ENCODE measurements around the gene ZEB1. TPM values are rescaled to one million over a fixed set of nuclear protein-coding genes. Genes with fewer than 3 reads are reported as not detected.
"Not testable (repeated sequence)": the region's sequence is repeated elsewhere in the genome, so short reads cannot be mapped to it uniquely, and the experiment has no call there.

The ZEB1 gene
- total RNA-seq, 2 experiments from 2014 or later, result 24.8 to 29.1 TPM

DNA sequence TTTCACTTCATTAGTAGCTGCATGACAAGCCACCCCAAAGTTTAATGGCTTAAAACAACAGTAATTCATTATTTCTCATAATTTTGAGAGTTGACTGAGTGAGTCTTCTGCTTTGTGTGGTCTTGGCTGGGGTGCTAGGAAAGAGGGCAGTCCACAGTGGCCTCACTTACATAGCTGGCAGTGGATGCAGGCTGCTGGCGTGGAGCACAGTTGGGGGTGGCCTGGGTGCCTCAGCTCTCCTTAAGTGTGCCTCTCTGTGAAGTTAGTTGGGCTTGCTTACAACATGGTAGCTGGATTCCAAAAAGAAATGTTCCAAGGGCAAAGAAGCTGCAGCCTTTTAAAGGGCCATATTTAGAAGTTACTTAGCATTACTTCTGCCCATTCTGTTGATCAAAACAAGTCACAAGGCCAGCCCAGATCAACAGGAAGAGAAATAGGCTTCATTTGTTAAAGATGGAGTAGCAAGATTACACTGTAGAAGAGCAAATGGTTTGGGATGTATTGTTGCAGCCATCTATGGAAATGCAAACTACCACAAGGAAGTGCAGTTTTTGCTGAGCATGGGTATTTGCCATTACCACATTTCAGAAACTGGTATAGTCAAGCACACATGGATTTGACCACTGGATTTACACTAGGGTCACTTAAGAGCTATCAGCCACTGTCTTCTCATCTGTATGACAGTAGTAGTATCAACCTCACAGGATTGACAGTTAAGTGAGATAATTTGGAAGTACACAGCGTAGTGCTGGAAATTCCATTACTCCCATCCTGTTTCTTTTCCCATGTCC is 33.6 kb downstream of the ZEB1 start:
- intact Hi-C loops (cut with micrococcal nuclease), result loop anchor here (1.0 to 10.0 kb wide), 7 partner anchors 9 to 568 kb away; partner anchors contain the start of gene ZEB1
- Mint-ChIP-seq H3K9me3 (no peaks in the 10 kb centered on the region), H3K27ac (no peak overlapping the region), H3K4me3 (no peak overlapping the region), H3K4me1 (ENCODE audit: low read depth) (peaks cover 61% of the 10 kb centered on the region), H3K27me3 (ENCODE audit: low read depth) (no peaks in the 10 kb centered on the region), H3K36me3 (ENCODE audit: low read depth) (no peaks in the 10 kb centered on the region)
- CTCF ChIA-PET, result interaction anchor here (0.5 to 1.9 kb wide), 6 partner anchors 8 to 138 kb away, joined by 3 to 6 read pairs (median 4); no protein-coding TSS in a partner anchor
- DNase-seq, result no peak

- H3K4me3 Mint-ChIP-seq, result no peak overlapping the region
- H3K9me3 Mint-ChIP-seq, result no peaks in the 10 kb centered on the region
- CTCF ChIA-PET, result interaction anchor here (1.5 to 1.9 kb wide), 4 partner anchors 9 to 137 kb away, joined by 4 to 6 read pairs (median 5); no protein-coding TSS in a partner anchor
- no peaks in the 10 kb centered on the region for H3K27me3 Mint-ChIP-seq (ENCODE audit: low read depth)
- no peak overlapping the region for H3K27ac Mint-ChIP-seq
- H3K4me1 Mint-ChIP-seq (ENCODE audit: low read depth), result peaks cover 60% of the 10 kb centered on the region
- H3K36me3 Mint-ChIP-seq (ENCODE audit: low read depth), result no peaks in the 10 kb centered on the region
- intact Hi-C loops (cut with micrococcal nuclease), result loop anchor here (1.0 to 10.0 kb wide), 7 partner anchors 10 to 569 kb away; partner anchors contain the start of gene ZEB1
- DNase-seq, result peak; percentile 40
These were observed 34.6 kb downstream of the ZEB1 start for GRCh38 chr10:31353574-31353973.

- no peaks in the 10 kb centered on the region for H3K9me3 Mint-ChIP-seq
- no peak for DNase-seq
- intact Hi-C loops (cut with micrococcal nuclease), result loop anchor here (10.0 kb wide), 1 partner anchor 574 kb away; no protein-coding TSS in a partner anchor
- no peaks in the 10 kb centered on the region for H3K27me3 Mint-ChIP-seq (ENCODE audit: low read depth)
- H3K4me3 Mint-ChIP-seq, result no peak overlapping the region
- peaks cover 32% of the 10 kb centered on the region for H3K4me1 Mint-ChIP-seq (ENCODE audit: low read depth)
- H3K27ac Mint-ChIP-seq, result no peak overlapping the region
- peaks cover 19% of the 10 kb centered on the region for H3K36me3 Mint-ChIP-seq (ENCODE audit: low read depth)
- CTCF ChIA-PET, result no interaction called here
These were observed 39.8 kb downstream of the ZEB1 start for GRCh38 chr10:31358688-31359330.

DNA sequence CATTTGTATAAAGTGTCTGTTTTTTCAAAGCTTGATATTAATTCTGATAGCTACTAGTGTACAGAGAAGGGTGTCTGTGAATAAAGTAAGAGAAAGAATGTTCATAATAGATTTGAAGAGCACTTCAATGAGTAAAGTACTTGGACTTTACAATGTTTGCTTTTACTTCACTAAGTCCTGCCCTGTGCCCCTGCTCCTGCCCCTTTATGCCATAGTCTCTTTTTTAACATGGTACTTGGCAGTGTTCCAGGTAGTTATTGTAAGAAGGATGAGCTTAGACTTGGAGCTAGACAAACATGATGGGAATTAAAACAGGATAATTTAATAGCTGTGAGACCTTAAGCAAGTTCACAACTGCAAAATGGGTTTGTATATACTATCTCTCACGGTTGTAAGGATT is 41.0 kb downstream of the ZEB1 start:
- H3K4me3 Mint-ChIP-seq, result no peak overlapping the region
- DNase-seq, result no peak
- no peak overlapping the region for H3K27ac Mint-ChIP-seq
- H3K9me3 Mint-ChIP-seq, result no peaks in the 10 kb centered on the region
- CTCF ChIA-PET, result interaction anchor here (1.3 kb wide), 1 partner anchor 14 kb away, joined by 3 read pairs; no protein-coding TSS in a partner anchor
- peaks cover 21% of the 10 kb centered on the region for H3K36me3 Mint-ChIP-seq (ENCODE audit: low read depth)
- intact Hi-C loops (cut with micrococcal nuclease), result loop anchor here (10.0 kb wide), 1 partner anchor 575 kb away; no protein-coding TSS in a partner anchor
- H3K4me1 Mint-ChIP-seq (ENCODE audit: low read depth), result peaks cover 30% of the 10 kb centered on the region
- no peaks in the 10 kb centered on the region for H3K27me3 Mint-ChIP-seq (ENCODE audit: low read depth)

DNA sequence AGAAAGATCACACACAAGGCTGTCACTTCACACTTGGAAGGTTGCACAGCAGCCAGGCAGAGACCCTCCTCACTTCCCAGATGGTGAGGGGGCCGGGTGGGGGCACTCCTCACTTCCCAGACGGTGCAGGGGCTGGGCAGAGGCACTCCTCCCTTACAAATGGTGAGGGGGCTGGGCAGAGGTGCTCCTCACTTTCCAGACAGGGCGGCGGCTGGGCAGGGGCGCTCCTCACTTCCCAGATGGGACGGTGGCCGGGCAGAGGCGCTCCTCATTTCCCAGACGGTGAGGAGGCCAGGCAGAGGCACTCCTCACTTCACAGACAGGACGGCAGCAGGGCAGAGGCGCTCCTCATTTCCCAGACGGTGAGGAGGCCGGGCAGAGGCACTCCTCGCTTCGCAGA is 42.5 kb downstream of the ZEB1 start:
- intact Hi-C loops (cut with micrococcal nuclease), result not testable (repeated sequence)

GRCh38 chr10:31362023-31362641 is 43.1 kb downstream of the ZEB1 start:
- DNase-seq, result no peak
- intact Hi-C loops (cut with micrococcal nuclease), result no loop called here
- H3K9me3 Mint-ChIP-seq, result no peaks in the 10 kb centered on the region
- H3K27me3 Mint-ChIP-seq (ENCODE audit: low read depth), result no peaks in the 10 kb centered on the region
- peaks cover 22% of the 10 kb centered on the region for H3K4me1 Mint-ChIP-seq (ENCODE audit: low read depth)
- peaks cover 23% of the 10 kb centered on the region for H3K36me3 Mint-ChIP-seq (ENCODE audit: low read depth)
- no peak overlapping the region for H3K4me3 Mint-ChIP-seq
- CTCF ChIA-PET, result no interaction called here
- no peak overlapping the region for H3K27ac Mint-ChIP-seq

More for the DNA sequence above, 42.5 kb downstream of the ZEB1 start:
- Mint-ChIP-seq H3K36me3 (ENCODE audit: low read depth) (peaks cover 23% of the 10 kb centered on the region), H3K4me1 (ENCODE audit: low read depth) (peaks cover 23% of the 10 kb centered on the region)
- H3K9me3 Mint-ChIP-seq; CTCF ChIA-PET; H3K27me3 Mint-ChIP-seq (ENCODE audit: low read depth); H3K27ac Mint-ChIP-seq; H3K4me3 Mint-ChIP-seq; DNase-seq: not testable (repeated sequence)

DNA sequence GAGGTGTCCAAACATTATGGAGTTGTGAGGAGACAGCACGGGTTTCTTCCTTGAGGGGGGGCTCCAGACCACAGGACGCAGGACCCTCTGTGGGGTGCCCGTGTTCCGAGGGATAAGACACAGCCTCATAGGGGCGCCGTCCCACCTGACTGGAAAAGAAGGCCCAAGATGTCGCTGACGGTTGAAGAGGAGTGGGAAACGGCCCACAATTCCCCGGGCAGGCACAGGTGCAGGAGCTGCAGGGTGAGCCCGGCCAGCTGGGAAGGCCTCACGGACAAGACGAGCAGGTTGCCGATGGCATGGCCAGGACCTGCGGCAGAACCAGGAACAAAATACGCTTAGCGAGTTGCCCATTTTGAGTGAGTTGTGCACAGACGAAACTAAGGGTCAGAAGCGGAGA is 44.7 kb downstream of the ZEB1 start:
- peaks cover 13% of the 10 kb centered on the region for H3K4me1 Mint-ChIP-seq (ENCODE audit: low read depth)
- H3K27me3 Mint-ChIP-seq (ENCODE audit: low read depth); H3K27ac Mint-ChIP-seq; intact Hi-C loops (cut with micrococcal nuclease); H3K4me3 Mint-ChIP-seq; H3K9me3 Mint-ChIP-seq; CTCF ChIA-PET; DNase-seq: not testable (repeated sequence)
- H3K36me3 Mint-ChIP-seq (ENCODE audit: low read depth), result peaks cover 23% of the 10 kb centered on the region

GRCh38 chr10:31364238-31364637 is 45.2 kb downstream of the ZEB1 start:
- CTCF ChIA-PET; intact Hi-C loops (cut with micrococcal nuclease); H3K27ac Mint-ChIP-seq; DNase-seq; H3K9me3 Mint-ChIP-seq; H3K27me3 Mint-ChIP-seq (ENCODE audit: low read depth); H3K4me3 Mint-ChIP-seq: not testable (repeated sequence)
- Mint-ChIP-seq H3K36me3 (ENCODE audit: low read depth) (peaks cover 24% of the 10 kb centered on the region), H3K4me1 (ENCODE audit: low read depth) (peaks cover 13% of the 10 kb centered on the region)

- H3K27ac Mint-ChIP-seq, result no peak overlapping the region
- H3K36me3 Mint-ChIP-seq (ENCODE audit: low read depth), result peaks cover 17% of the 10 kb centered on the region
- H3K9me3 Mint-ChIP-seq, result no peaks in the 10 kb centered on the region
- H3K4me1 Mint-ChIP-seq (ENCODE audit: low read depth), result peaks cover 32% of the 10 kb centered on the region
- intact Hi-C loops (cut with micrococcal nuclease), result no loop called here
- DNase-seq, result no peak
- no peak overlapping the region for H3K4me3 Mint-ChIP-seq
- no peaks in the 10 kb centered on the region for H3K27me3 Mint-ChIP-seq (ENCODE audit: low read depth)
- CTCF ChIA-PET, result no interaction called here
These were observed 47.7 kb downstream of the ZEB1 start for GRCh38 chr10:31366703-31367102.

DNA sequence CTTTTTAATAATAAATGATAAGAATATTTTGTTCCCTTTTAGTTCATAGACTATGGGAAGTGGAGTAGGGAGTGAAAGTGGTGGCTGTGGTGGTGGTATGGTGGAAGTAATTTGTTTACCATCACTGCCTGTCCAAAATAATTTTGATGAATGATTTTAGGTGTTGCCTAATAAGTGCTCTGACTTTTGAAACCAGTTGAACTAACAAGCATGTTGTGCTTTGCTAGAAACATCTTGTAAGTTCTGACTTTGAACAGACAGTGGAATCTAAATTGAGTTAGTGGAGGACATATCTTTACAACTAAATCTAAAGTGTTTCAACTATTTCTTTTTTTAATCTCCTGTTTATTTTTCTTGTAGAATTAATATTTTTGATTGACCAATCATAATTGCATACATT is 49.7 kb downstream of the ZEB1 start:
- no peak overlapping the region for H3K4me3 Mint-ChIP-seq
- intact Hi-C loops (cut with micrococcal nuclease), result no loop called here
- H3K36me3 Mint-ChIP-seq (ENCODE audit: low read depth), result peaks cover 9% of the 10 kb centered on the region
- CTCF ChIA-PET, result no interaction called here
- DNase-seq, result no peak
- no peaks in the 10 kb centered on the region for H3K9me3 Mint-ChIP-seq
- H3K4me1 Mint-ChIP-seq (ENCODE audit: low read depth), result peaks cover 38% of the 10 kb centered on the region
- H3K27me3 Mint-ChIP-seq (ENCODE audit: low read depth), result no peaks in the 10 kb centered on the region
- H3K27ac Mint-ChIP-seq, result no peak overlapping the region

DNA sequence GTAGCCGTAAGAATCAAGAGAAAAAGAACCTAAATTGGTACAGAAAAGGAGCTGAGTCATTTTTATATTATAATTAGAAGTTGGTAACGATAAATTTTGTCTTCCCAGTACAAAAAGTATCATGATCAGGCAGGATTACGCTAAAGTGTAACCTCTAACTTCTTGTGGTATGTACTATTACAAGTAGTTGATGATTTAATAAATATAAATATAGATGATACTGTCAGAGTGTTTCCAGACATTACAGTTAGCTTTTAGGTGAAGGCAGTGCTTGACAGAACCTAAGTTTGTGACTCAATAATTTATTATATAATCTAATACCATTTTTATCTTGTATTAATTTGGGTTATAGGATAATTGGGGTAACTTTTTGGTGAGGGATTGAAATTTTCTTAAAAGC is 53.4 kb downstream of the ZEB1 start:
- H3K36me3 Mint-ChIP-seq (ENCODE audit: low read depth), result peaks cover 4% of the 10 kb centered on the region
- intact Hi-C loops (cut with micrococcal nuclease), result no loop called here
- no peak overlapping the region for H3K4me3 Mint-ChIP-seq
- H3K9me3 Mint-ChIP-seq, result no peaks in the 10 kb centered on the region
- no peak overlapping the region for H3K27ac Mint-ChIP-seq
- no peaks in the 10 kb centered on the region for H3K27me3 Mint-ChIP-seq (ENCODE audit: low read depth)
- peaks cover 40% of the 10 kb centered on the region for H3K4me1 Mint-ChIP-seq (ENCODE audit: low read depth)
- DNase-seq, result no peak
- CTCF ChIA-PET, result interaction anchor here (0.6 kb wide), 1 partner anchor 397 kb away, joined by 3 read pairs; no protein-coding TSS in a partner anchor

- Mint-ChIP-seq H3K4me3 (no peak overlapping the region), H3K27ac (no peak overlapping the region), H3K36me3 (ENCODE audit: low read depth) (peaks cover 3% of the 10 kb centered on the region), H3K4me1 (ENCODE audit: low read depth) (peaks cover 39% of the 10 kb centered on the region), H3K9me3 (no peaks in the 10 kb centered on the region), H3K27me3 (ENCODE audit: low read depth) (no peaks in the 10 kb centered on the region)
- no peak for DNase-seq
- intact Hi-C loops (cut with micrococcal nuclease), result no loop called here
- CTCF ChIA-PET, result no interaction called here
These were observed 55.2 kb downstream of the ZEB1 start for GRCh38 chr10:31374146-31374696.
